ENCODE results near the gene RGS12. TPM values are rescaled to one million over a fixed set of nuclear protein-coding genes. Genes with fewer than 3 reads are reported as not detected.

The RGS12 gene
- total RNA-seq, 1 donor from 2014 or later: 69.5 TPM

- Mint-ChIP-seq H3K4me3 (no peak overlapping the region), H3K36me3 (ENCODE audit: low read depth) (no peaks in the 10 kb centered on the region), H3K27ac (ENCODE audit: unreplicated experiment) (peak overlapping the region; percentile 27), H3K27me3 (ENCODE audit: low read depth) (no peaks in the 10 kb centered on the region), H3K9me3 (no peaks in the 10 kb centered on the region), H3K4me1 (no peaks in the 10 kb centered on the region)
- TF ChIP-seq CTCF (conservative IDR thresholded peaks at IDR 0.05): no peak
- DNase-seq (ENCODE audit: low read depth, low spot score): no peak
These were observed 42.9 kb upstream of the RGS12 start for GRCh38 chr4:3249711-3250437.

- H3K27ac Mint-ChIP-seq (ENCODE audit: unreplicated experiment): no peak overlapping the region
- no peak for DNase-seq (ENCODE audit: low read depth, low spot score)
These were observed 42.3 kb upstream of the RGS12 start for GRCh38 chr4:3250438-3250955.

GRCh38 chr4:3250956-3251690 is 41.7 kb upstream of the RGS12 start:
- H3K4me3 Mint-ChIP-seq: no peak overlapping the region
- no peak overlapping the region for H3K27ac Mint-ChIP-seq (ENCODE audit: unreplicated experiment)

More at GRCh38 chr4:3250438-3250955, 42.3 kb upstream of the RGS12 start:
- no peak for TF ChIP-seq CTCF (conservative IDR thresholded peaks at IDR 0.05)
- no peaks in the 10 kb centered on the region for H3K9me3 Mint-ChIP-seq
- no peaks in the 10 kb centered on the region for H3K4me1 Mint-ChIP-seq
- H3K4me3 Mint-ChIP-seq: no peak overlapping the region
- H3K36me3 Mint-ChIP-seq (ENCODE audit: low read depth): no peaks in the 10 kb centered on the region
- no peaks in the 10 kb centered on the region for H3K27me3 Mint-ChIP-seq (ENCODE audit: low read depth)

GRCh38 chr4:3251691-3252479 is 40.9 kb upstream of the RGS12 start:
- Mint-ChIP-seq H3K27me3 (ENCODE audit: low read depth) (no peaks in the 10 kb centered on the region), H3K4me1 (no peaks in the 10 kb centered on the region), H3K27ac (ENCODE audit: unreplicated experiment) (no peak overlapping the region), H3K36me3 (ENCODE audit: low read depth) (no peaks in the 10 kb centered on the region), H3K4me3 (no peak overlapping the region), H3K9me3 (no peaks in the 10 kb centered on the region)
- no peak for DNase-seq (ENCODE audit: low read depth, low spot score)
- no peak for TF ChIP-seq CTCF (conservative IDR thresholded peaks at IDR 0.05)

More at GRCh38 chr4:3250956-3251690, 41.7 kb upstream of the RGS12 start:
- Mint-ChIP-seq H3K27me3 (ENCODE audit: low read depth) (no peaks in the 10 kb centered on the region), H3K36me3 (ENCODE audit: low read depth) (no peaks in the 10 kb centered on the region), H3K9me3 (no peaks in the 10 kb centered on the region), H3K4me1 (no peaks in the 10 kb centered on the region)
- DNase-seq (ENCODE audit: low read depth, low spot score): no peak
- no peak for TF ChIP-seq CTCF (conservative IDR thresholded peaks at IDR 0.05)

GRCh38 chr4:3252480-3252828 is 40.4 kb upstream of the RGS12 start:
- Mint-ChIP-seq H3K4me3 (no peak overlapping the region), H3K27me3 (ENCODE audit: low read depth) (no peaks in the 10 kb centered on the region), H3K4me1 (no peaks in the 10 kb centered on the region), H3K9me3 (no peaks in the 10 kb centered on the region), H3K36me3 (ENCODE audit: low read depth) (no peaks in the 10 kb centered on the region), H3K27ac (ENCODE audit: unreplicated experiment) (no peak overlapping the region)
- no peak for DNase-seq (ENCODE audit: low read depth, low spot score)
- TF ChIP-seq CTCF (conservative IDR thresholded peaks at IDR 0.05): no peak

Measured in neural crest cell (in vitro differentiated cells).